Omental fat pad (tissue), 4 donors: ENCODE measurements around the gene CDC14B. TPM values are rescaled to one million over a fixed set of nuclear protein-coding genes. Genes with fewer than 3 reads are reported as not detected.

Experiments
- ATAC-seq: fragments of 150-250 bp; one replicate; pipeline ENCODE4 v1.9.1; 2016; ENCODE audit warnings: mild to moderate bottlenecking, moderate library complexity; ENCODE audit not compliant: low FRiP score
- DNase-seq: peaks from one replicate; pipeline ENCODE4 v3.0.0-alpha.2; 2019; ENCODE audit warnings: low spot score
- total RNA-seq, 4 donors: library from RNA; depleted of rRNA; stranded (reverse); fragments of >200 nt; gene quantifications; one replicate each; pipeline ENCODE4 v1.1.0, GENCODE V29; 2016
- TF ChIP-seq, protein P1 (sequence below), 3 donors: fragments of 450-650 bp; IDR thresholded peaks; one replicate each; pipeline ENCODE4 v1.5.1; 2016 to 2017; ENCODE audit warnings: antibody characterized with exemption in 3 of 3, mild to moderate bottlenecking in 3 of 3, moderate library complexity in 2 of 3

CDC14B gene
- total RNA-seq, 4 donors from 2014 or later = 14.4 to 40.5 (median 21.5) TPM

GRCh38 chr9:96519787-96520186 lies 99.9 kb downstream of the CDC14B start:
- DNase-seq (no peak), ATAC-seq (no peak)
- TF ChIP-seq, protein P1, sequence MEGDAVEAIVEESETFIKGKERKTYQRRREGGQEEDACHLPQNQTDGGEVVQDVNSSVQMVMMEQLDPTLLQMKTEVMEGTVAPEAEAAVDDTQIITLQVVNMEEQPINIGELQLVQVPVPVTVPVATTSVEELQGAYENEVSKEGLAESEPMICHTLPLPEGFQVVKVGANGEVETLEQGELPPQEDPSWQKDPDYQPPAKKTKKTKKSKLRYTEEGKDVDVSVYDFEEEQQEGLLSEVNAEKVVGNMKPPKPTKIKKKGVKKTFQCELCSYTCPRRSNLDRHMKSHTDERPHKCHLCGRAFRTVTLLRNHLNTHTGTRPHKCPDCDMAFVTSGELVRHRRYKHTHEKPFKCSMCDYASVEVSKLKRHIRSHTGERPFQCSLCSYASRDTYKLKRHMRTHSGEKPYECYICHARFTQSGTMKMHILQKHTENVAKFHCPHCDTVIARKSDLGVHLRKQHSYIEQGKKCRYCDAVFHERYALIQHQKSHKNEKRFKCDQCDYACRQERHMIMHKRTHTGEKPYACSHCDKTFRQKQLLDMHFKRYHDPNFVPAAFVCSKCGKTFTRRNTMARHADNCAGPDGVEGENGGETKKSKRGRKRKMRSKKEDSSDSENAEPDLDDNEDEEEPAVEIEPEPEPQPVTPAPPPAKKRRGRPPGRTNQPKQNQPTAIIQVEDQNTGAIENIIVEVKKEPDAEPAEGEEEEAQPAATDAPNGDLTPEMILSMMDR (IDR thresholded peaks at IDR 0.05) = no peak

GRCh38 chr9:96519095-96519494 lies 100.5 kb downstream of the CDC14B start:
- TF ChIP-seq, protein P1 (IDR thresholded peaks at IDR 0.05) = no peak
- ATAC-seq = no peak
- no peak for DNase-seq

GRCh38 chr9:96515621-96516470 lies 103.8 kb downstream of the CDC14B start:
- TF ChIP-seq, protein P1 (IDR thresholded peaks at IDR 0.05) = no peak
- DNase-seq (no peak), ATAC-seq (no peak)

- DNase-seq (no peak), ATAC-seq (no peak)
- TF ChIP-seq, protein P1 (IDR thresholded peaks at IDR 0.05) = no peak
Measured at GRCh38 chr9:96514800-96515158, 104.9 kb downstream of the CDC14B start.

DNA sequence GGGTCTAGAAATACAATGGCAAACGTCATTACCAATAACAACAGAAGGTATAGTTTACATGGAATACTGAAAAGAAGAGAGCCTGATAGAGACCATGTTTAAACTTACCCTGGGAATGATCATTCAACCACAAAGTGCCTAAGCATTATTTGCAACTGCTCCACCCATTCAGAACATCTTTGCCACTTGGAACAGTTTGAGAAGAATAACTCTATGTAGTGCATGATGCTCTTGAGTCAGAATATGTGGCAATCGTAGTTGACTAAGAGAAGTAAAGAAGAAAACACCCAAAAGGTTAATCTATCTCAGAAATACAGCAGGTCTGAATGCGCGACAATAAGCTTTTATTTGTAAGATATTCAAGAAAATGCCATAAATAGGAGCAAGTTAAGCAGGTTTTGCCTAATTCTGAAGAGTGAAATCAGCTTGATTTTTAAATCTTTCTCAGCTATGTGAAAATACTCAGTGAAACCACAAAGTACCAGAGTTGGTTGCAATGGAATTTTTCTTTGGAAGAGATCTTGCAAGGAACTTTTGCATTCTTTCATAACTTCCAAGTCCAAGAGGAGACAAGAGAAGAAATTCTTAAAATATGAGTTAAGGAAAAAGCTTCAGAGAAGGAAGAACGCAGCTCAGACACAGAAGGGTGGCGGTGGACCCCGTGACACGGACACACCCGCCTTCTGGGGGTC lies 105.4 kb downstream of the CDC14B start:
- TF ChIP-seq, protein P1 (IDR thresholded peaks at IDR 0.05) = no peak
- ATAC-seq (peak; percentile 41), DNase-seq (no peak)

GRCh38 chr9:96513622-96514021 lies 106.0 kb downstream of the CDC14B start:
- ATAC-seq = no peak
- TF ChIP-seq, protein P1 (IDR thresholded peaks at IDR 0.05) = no peak
- DNase-seq = no peak
